IMR-90 (cell line): ENCODE results near the gene HCN2.

Experiments
- FOS ChIP-seq: fragments of 150-350 bp; IDR thresholded peaks from 2 replicates; pipeline ENCODE4 v1.6.1; 2016; ENCODE audit warnings: low read depth, low read length
- MAZ ChIP-seq: IDR thresholded peaks from 2 replicates; pipeline ENCODE4 v1.6.1; 2012; ENCODE audit warnings: low read depth, mild to moderate bottlenecking, low read length, improper control_type of control experiment, moderate library complexity, borderline replicate concordance
- MXI1 ChIP-seq: IDR thresholded peaks from 2 replicates; pipeline ENCODE4 v1.6.1; 2012; ENCODE audit warnings: low read depth, mild to moderate bottlenecking, low read length, moderate library complexity, borderline replicate concordance
- POLR2A ChIP-seq: IDR thresholded peaks from 2 replicates; pipeline ENCODE4 v1.6.1; 2012; ENCODE audit warnings: mild to moderate bottlenecking, low read depth, low read length
- TF ChIP-seq, protein P1 (sequence below): conservative IDR thresholded peaks from 2 replicates; pipeline ENCODE4 v1.5.1; 2012; ENCODE audit warnings: mild to moderate bottlenecking, low read depth, low read length, improper control_type of control experiment
- TF ChIP-seq, protein P2 (sequence below): fragments of 150-350 bp; IDR thresholded peaks from 2 replicates; pipeline ENCODE4 v1.6.1; 2017; ENCODE audit warnings: mild to moderate bottlenecking, antibody characterized with exemption, low read length, low read depth
- TF ChIP-seq, protein P3 (sequence below): fragments of 150-350 bp; IDR thresholded peaks from 2 replicates; pipeline ENCODE4 v1.6.1; 2016; ENCODE audit warnings: low read depth, mild to moderate bottlenecking, low read length, moderate library complexity, borderline replicate concordance

DNA sequence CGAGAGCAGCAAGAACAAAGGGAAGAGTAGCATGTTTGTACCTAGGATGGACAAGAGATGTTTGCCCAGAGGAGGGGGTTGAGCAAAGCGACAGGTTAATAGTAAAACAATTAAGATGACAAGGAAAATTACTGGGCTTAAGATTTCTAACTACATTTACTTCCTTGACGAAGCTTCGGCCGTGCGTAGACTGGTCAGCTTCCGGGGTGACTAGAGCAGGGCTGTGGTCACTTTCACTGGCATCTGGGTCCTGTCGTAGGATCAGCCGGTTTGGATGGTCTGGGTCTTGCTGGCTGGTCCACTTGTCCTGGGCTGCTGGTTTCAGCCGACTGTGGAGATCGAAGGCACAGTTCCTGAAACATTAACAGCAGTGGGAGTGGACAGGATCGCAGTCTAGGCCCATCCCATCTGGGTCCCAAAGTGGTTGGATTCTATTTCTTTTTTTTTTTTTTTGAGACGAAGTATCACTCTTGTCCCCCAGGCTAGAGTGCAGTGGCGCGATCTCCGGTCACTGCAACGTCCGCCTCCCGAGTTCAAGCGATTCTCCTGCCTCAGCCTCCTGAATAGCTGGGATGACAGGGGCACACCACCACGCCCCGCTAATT is 22.3 kb upstream of the HCN2 start:
- no peak for TF ChIP-seq POLR2A
- TF ChIP-seq, protein P1, sequence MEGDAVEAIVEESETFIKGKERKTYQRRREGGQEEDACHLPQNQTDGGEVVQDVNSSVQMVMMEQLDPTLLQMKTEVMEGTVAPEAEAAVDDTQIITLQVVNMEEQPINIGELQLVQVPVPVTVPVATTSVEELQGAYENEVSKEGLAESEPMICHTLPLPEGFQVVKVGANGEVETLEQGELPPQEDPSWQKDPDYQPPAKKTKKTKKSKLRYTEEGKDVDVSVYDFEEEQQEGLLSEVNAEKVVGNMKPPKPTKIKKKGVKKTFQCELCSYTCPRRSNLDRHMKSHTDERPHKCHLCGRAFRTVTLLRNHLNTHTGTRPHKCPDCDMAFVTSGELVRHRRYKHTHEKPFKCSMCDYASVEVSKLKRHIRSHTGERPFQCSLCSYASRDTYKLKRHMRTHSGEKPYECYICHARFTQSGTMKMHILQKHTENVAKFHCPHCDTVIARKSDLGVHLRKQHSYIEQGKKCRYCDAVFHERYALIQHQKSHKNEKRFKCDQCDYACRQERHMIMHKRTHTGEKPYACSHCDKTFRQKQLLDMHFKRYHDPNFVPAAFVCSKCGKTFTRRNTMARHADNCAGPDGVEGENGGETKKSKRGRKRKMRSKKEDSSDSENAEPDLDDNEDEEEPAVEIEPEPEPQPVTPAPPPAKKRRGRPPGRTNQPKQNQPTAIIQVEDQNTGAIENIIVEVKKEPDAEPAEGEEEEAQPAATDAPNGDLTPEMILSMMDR = no peak
- TF ChIP-seq, protein P2, sequence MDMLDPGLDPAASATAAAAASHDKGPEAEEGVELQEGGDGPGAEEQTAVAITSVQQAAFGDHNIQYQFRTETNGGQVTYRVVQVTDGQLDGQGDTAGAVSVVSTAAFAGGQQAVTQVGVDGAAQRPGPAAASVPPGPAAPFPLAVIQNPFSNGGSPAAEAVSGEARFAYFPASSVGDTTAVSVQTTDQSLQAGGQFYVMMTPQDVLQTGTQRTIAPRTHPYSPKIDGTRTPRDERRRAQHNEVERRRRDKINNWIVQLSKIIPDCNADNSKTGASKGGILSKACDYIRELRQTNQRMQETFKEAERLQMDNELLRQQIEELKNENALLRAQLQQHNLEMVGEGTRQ = no peak
- no peak for TF ChIP-seq MXI1
- no peak for TF ChIP-seq FOS
- TF ChIP-seq MAZ = no peak
- TF ChIP-seq, protein P3, sequence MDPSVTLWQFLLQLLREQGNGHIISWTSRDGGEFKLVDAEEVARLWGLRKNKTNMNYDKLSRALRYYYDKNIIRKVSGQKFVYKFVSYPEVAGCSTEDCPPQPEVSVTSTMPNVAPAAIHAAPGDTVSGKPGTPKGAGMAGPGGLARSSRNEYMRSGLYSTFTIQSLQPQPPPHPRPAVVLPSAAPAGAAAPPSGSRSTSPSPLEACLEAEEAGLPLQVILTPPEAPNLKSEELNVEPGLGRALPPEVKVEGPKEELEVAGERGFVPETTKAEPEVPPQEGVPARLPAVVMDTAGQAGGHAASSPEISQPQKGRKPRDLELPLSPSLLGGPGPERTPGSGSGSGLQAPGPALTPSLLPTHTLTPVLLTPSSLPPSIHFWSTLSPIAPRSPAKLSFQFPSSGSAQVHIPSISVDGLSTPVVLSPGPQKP = no peak
